HuH-7 (cell line): Measurements from ENCODE around the gene VMP1.

Source experiments
- DNase-seq: peaks from one replicate; pipeline ENCODE4 v3.0.0; 2011; ENCODE audit warnings: low spot score

Gene VMP1

DNA sequence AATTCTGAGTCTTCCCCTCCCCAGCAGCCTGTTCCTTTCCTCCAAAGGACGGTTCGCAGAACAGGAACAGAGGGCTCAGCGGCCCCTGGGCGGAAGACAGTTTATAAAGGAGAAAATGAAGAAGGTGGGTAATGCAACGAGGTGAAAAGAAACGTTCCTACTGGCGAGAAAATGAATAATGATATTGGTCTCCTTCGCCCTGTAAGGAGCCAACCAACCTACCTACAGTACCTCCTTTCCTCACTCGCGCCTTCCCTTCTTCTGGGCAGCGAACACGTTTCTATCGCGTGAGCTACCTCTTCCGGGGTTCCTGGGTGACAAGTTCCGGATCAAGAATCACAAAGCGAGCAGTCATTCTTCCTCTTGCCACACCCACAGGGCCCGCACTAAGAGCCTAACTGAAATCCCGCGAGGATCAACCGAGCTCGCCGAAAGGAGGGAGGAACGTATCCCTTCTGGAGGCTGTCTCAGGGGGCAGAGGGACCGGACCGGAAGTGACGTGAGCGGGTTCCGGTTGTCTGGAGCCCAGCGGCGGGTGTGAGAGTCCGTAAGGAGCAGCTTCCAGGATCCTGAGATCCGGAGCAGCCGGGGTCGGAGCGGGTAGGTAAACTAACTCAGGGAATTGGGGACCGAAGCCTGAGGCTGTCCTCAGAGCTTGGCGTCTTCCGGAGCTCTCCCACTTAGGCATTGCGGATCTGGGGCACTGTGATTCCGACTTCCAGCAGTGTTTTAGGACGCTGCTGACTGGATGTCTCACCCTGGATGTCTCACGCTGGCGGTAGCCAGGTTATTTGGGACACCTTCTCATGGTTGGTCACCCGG is at the start of gene VMP1, which contains the start of gene PTRH2:
Gene VMP1 (plus strand): TSS at position 506 of the 822 bp plus-strand sequence. CDS start 23,793 bp downstream, outside the sequence.
Gene PTRH2 (minus strand): TSS at position 282 of the 822 bp plus-strand sequence. CDS start 9,452 bp downstream, outside the sequence.
- DNase-seq: peak; percentile 86

DNA sequence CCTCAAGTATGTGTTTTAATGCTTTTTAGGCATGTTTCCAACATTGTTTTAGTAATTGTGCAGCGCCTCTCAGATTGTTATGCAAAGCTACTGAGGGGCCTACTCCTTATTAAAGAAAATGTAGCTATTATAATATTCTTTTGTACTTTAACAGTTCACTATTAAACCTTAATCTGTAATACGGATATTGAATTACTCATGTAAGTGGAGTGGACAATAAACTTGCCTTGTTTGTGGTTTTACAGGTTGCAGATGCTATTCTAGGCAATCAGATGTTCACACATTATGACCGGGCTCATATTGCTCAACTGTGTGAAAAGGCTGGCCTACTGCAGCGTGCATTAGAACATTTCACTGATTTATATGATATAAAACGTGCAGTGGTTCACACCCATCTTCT is 41.2 kb upstream of the VMP1 start:
- no peak for DNase-seq

DNA sequence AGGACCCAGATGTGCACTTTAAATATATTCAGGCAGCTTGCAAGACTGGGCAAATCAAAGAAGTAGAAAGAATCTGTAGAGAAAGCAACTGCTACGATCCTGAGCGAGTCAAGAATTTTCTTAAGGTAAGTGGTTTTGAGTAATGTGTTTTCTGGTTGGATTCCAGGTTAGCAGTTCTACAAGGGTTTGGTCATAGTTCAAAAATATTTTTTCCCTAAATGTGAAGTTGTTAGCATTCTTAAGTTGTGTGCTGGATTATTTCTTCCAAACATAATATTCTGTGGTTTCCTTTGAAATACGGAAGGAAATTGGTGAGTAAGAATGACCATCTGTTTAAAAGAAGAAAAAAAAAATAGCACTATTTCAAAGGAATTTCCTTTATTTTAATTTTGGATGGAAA is 38.6 kb upstream of the VMP1 start:
- no peak for DNase-seq

DNA sequence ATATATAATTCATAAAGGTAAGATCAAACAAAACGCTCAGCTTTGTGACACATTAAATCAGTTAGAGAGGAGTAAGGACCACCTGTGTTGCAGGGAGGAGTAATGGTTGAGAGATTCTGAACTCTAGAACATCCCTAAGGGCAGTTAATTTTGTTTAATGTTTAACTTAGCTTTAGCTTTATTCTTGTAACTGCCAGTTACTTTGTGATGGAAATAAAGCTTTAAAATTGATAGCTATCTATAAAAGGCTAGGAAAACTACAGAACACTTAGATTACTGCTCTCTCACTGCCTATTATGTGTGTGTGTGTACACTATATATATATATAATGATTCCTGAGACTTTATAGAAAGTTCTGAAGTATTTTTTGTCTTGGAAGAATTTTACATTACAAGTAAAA is 38.0 kb upstream of the VMP1 start:
- peak; percentile 3 for DNase-seq

DNA sequence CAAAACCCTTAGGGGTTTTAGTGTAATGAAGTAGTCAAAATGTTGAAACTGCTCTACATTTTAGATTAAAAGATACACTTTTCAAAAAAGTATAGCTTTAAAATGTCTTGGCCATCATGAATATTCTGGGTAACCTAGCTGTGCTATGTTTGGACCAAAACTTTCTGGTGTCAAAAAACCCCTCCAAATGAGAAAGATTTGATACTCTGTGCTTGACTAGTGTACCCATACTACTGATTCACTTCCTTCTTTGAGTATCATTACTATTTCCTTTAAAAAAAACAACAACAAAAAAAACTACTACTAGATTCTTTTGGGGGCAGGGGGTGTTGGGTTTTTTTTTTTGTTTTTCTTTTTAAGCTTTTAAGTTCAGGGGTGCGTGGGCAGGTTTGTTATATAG is 37.5 kb upstream of the VMP1 start:
- DNase-seq: no peak

DNA sequence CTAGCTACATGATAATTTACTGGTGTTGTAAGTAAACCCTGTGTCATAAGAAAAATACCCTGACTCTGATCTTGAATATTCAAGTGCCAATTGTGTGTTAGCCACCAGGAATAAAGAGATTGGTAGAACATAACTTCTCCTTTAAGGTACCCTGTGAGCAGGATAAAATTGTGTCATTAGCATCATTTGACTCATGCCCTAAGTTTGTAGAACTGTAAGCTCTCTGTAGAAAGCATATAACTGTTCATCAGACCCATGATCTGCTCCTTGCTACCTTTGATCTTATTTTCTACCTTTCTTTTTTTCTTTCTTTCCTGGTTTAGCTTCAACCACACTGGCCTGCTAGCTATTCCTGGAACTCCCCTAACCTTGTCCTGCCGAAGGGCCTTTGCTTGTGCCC is 36.1 kb upstream of the VMP1 start:
- no peak for DNase-seq

DNA sequence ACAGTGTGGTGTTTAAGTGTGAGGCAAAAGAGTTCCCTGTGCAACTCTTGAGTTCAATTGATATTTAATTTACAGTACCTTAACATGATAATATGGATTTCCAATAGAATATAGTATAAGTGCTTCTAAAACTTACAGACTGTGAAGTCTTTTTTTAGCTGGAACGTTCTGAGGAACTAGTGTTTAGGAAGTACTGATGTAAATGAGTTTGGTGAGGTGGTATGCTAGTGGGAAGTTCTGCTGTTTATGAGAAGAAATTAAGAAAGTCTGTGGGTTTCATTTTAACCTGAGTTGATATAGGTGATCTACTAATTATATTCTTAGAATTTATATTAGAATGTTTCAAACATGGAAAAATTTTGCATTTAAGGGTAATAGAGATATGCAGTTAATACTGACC is 32.2 kb upstream of the VMP1 start:
- DNase-seq: no peak

DNA sequence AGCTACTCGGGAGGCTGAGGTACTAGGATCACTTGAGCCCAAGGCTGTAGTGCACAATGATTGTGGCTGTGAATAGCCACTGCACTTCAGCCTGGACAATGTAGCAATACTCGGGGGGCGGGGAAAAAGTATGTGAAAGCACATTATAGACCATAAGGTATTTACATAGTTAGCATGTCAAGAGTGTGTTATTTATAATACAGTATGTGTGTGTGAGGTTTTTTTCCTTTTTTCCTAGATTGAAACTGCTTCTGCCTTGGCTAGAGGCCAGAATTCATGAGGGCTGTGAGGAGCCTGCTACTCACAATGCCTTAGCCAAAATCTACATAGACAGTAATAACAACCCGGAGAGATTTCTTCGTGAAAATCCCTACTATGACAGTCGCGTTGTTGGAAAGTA is 30.7 kb upstream of the VMP1 start:
- no peak for DNase-seq

DNA sequence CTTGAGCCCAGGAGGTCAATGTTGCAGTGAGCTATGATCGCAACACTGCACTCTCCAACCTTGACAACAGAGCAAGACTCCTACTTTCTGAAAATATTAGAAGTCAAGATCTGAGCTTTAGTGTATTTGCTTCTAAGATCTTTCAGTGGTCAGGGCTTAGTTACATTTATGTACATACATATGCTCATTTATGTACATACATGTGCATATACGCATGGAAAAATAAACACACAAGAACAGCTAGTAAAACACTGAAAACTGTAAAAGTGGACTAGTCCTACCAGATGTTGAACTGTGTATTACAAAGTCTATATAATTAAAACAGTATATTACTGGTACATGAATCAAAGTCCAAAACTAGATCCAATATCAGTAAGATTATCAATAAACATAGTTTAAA is 28.5 kb upstream of the VMP1 start:
- no peak for DNase-seq

DNA sequence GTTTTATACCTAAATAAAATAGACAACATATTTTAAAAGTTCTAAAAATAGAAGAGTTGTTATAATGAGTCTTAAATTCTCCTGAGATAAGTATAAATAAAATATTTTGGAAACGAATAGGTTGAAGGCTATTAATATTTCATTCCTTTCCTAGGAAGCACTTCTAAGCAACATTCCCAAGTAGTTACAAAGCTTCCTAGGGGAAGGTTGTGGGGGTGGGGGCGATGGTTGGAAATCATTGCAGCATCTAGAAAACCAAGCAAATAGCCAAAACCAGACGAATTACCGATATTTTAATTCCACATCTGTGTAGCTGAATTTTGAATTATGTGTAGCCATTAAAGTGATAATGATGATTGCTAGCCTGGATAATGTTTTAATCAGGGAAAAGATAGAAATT is 27.1 kb upstream of the VMP1 start:
- DNase-seq: no peak

DNA sequence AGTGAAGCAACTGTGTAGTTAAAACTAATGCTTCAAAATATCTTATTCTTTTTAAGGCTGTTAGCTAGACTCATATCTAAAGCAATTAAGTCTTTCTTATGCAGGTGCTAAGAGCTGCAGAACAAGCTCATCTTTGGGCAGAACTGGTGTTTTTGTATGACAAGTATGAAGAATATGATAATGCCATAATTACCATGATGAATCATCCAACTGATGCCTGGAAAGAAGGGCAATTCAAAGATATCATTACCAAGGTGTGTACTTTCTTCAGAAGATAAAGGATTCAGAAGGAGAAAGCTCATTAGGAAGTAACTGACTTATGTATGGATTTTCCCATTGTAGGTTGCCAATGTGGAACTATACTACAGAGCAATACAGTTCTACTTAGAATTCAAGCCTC is 24.2 kb upstream of the VMP1 start:
- no peak for DNase-seq

DNA sequence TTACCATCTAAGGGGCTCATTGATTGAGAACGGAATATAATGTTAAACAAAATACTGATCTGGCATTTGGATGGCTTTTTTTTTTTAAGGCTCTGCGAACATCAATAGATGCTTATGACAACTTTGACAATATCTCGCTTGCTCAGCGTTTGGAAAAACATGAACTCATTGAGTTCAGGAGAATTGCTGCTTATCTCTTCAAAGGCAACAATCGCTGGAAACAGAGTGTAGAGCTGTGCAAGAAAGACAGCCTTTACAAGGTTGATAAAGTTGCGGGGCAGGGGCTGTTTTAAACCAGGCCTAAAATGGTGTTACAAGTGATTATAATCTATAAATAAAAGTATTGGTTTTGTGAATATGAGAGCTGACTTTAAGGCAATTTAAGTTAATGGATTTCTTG is 22.5 kb upstream of the VMP1 start:
- DNase-seq: no peak

DNA sequence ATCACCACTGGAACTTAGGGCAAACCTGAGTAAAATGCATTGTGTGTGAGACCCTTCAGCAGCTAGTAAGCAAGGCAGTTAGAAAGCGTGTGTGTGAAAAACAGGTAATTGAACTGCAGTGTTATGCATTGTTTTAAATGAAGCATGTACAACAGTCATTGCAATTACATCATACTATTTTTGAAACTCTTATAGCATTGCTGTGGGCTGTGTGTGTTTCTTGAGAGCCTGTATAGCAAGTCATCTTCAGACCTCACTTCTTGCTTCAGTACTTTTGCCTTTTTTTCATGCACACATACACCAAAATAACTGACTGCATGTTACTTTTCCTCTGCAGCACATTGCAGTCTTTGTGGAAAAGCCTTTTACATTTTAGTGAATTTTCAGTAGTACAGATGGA is 19.4 kb upstream of the VMP1 start:
- DNase-seq: no peak

DNA sequence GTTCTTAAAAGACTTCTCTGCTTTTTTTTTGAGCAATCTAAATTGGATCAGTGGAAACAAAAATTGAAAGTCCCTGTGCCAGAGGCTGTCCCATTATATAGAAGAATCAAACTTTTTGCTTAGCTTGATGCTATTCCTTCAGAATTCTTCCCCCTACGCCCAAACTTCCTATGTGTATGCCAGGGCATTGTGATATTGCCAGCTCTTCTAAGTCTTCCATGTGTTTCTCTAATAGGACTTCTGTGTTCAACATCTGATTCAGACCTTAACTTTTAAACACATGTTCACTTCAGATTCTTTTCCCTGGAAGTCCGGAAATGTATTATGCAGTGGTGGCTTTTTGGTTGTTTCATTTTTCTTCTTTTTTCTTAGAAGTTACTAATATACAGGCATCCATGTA is 19.0 kb upstream of the VMP1 start:
- DNase-seq: no peak

DNA sequence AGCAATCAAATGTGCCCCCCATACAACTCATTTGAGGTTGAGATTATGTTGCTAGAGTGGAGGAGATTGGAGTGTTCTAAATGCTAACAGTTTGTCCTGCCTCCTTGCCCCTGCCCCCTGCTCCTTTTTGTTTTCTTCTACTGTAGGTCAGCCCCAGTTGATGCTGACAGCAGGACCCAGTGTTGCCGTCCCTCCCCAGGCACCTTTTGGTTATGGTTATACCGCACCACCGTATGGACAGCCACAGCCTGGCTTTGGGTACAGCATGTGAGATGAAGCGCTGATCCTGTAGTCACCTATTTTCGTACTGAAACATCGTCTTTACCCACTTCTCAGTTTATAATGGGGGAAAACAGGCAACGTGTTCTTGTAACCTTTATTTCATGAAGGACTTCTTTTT is 13.9 kb upstream of the VMP1 start:
- DNase-seq: no peak

DNA sequence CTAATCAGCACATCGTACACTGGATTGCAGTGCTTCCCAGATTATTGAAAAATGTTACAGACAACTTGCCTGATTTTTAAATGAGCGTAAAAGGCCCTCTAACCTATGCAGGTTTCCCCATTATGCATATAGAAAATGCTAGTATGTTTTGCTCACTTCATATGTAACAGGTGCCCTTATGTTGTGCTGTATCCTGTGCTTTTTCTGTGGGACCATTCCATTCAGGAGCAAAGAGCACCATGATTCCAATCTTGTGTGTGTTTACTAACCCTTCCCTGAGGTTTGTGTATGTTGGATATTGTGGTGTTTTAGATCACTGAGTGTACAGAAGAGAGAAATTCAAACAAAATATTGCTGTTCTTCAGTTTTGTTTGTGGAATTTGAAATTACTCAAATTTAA is 13.1 kb upstream of the VMP1 start:
- DNase-seq: no peak

DNA sequence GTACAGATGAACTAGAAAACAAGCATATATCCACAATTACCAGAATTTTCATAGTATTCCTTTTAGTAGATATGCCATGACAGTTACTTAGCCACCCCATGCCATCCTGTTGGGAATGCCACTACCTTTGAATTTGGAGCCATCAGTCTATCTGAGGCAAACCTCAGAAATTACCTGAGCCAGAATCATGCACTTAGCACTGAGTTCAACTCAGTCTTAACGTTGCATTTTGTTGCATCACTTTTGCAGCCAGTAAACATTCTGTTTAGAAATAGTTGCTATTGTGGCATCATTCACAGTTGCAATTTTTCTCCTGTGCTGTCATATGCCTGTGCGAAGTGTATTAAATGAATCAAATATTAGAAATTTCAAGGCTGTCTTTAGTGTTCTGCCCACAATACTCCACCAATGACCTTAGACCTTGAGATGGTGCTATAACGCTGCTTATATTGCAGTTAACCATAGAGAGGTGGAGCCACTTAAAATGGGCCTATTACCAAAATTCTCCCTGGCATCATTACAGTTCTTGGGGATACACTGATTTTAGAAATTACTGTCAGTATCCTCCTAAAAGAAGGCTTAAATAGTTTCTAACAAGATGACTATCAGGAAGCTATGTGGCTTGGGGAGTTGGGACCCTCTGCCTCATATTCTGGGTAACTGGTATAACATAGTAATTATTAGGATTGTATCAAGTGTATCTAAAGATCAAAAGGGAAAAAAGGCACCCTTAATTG is 11.3 kb upstream of the VMP1 start:
- no peak for DNase-seq

DNA sequence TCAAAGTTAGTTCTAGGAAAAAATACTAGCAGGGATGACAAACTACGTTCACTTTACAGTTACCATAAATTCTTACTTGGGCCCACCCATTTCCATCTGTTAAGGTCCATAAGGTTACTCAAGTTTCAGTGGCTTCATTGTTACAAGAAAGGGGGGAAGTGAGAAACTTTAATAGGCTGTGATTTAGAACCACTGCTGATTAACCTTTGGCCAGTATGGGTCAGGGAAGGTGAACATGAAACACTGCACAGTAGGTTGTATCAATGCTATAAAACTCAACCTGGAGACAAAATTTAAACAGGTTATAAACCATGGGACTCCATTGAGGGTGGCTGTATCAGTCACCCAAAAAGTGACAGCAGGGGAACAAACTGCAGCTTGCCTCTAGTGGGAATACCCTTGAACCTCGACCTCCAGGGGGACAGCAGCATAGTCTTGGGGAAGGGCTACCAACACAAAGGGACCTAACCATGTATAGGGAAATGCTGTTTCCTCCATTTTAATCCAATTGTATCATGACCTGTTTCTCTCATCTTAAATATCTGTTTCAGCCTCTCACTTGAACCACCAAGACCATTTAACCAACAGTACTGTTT is 10.7 kb upstream of the VMP1 start:
- no peak for DNase-seq

DNA sequence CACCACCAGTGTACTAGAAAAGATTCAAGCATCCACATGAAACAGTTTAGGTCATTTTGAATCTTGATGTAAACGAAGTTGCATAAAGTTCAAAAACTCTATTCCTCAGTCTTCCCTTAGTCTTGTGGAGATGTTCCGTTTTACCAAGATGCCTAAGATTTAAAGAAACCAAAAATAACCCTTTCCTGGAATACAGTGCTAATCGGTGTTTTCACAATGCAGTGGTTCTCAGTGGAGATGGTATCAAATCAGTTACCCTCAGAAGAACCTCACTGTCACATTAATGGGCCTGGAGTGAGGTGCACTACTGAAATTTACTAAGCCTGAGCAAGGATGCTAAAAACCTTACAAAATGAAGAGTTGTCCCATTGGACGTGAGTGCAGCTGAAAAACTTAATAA is 9.3 kb upstream of the VMP1 start:
- no peak for DNase-seq

DNA sequence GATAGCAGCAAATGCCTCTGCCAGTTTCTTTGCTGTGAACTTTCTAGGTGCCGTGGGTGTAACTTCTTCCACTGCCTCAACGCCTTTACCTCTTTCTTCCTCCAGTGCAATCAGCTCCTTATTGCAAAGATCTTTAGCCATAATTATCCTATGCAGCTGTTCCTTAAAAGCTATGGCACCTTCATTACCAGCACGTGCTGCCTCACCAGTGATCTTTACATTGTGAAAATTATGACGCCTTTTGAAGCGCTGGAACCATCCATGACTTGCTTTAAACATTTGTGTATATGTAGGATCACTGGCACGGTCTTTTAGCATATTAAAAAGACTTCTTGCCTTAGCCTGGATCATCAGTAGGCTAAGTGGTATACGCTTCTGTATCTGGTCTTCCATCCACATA is 8.2 kb upstream of the VMP1 start:
- DNase-seq: no peak

DNA sequence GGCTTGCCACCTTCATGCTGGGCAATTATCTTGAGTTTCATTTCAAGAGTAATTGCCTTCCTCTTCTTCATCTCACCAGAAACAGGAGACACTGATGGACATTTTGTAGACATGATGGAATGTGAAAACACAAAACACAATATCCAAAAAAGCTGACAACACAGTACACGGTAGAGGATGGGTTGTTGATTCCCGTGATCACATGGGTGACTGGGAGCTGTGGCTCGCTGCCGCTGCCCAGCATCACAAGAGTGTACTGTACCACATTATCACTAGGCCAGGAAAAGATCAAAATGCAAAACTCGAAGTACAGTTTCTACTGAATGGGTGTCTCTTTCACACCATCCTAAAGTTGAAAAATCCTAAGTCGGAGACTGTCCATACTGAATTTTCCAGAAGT is 7.7 kb upstream of the VMP1 start:
- no peak for DNase-seq

DNA sequence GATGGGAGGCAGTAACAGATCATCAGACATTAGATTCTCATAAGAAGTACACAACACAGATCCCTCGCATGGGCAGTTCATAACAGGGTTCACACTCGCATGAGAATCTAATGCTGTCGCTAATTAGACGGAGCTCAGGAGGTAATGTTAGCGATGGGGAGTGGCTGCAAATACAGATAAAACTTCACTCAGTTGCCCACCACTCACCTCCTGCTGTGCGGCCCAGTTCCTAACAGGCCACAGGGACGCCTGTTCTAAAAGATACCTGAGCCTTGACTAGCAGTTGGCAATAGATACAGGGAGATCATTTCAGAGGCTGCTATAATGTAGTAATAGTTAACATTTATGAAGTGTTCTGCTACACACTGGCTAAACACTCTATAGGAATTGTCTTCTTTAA is 5.2 kb upstream of the VMP1 start:
- no peak for DNase-seq

DNA sequence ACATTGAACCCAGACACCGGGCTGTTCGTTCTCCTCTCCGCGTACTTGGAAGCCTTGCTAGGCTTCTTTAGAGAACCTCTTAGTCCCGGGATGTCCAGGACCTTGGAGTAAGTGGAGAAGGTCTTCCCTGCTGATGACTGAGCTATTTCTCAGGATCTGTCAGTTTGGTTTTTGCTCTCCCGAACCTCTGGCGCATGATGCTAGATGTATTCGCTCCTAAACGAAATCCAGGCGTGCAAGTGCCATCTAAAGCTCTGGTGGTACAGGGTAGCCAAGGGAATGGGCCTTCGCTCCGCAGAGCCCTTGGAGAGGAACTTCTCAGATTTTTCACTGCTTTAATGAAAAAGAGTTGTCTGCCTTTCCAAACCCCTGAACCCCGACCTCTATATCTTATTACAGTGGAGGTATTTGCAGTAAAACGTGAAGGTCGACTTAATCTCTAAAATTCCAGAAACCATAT is 547 bp downstream of the VMP1 start:
- no peak for DNase-seq
